Trophoblast cell (in vitro differentiated cells and primary cell): ENCODE results near the gene CAB39.

Experiments
- DNase-seq, 2 donors: peaks; one replicate each; pipeline ENCODE4 v3.0.0-alpha.2; 2016
- H2AFZ ChIP-seq: 2 replicates; pipeline ENCODE4 v1.6.1; 2013; ENCODE audit warnings: low read length, moderate library complexity, mild to moderate bottlenecking; ENCODE audit not compliant: insufficient read depth, poor library complexity
- H2AK5ac ChIP-seq: 2 replicates; pipeline ENCODE4 v1.6.1; 2013; ENCODE audit warnings: mild to moderate bottlenecking, low read length
- H2BK120ac ChIP-seq: 2 replicates; pipeline ENCODE4 v1.6.1; 2013; ENCODE audit warnings: low read length, mild to moderate bottlenecking, moderate library complexity; ENCODE audit not compliant: insufficient read depth, poor library complexity
- H2BK12ac ChIP-seq: 2 replicates; pipeline ENCODE4 v1.6.1; 2013; ENCODE audit warnings: mild to moderate bottlenecking, low read length, moderate library complexity
- H2BK5ac ChIP-seq: 2 replicates; pipeline ENCODE4 v1.6.1; 2013; ENCODE audit warnings: low read length, low read depth, moderate library complexity, mild to moderate bottlenecking; ENCODE audit not compliant: poor library complexity
- H3K14ac ChIP-seq: 2 replicates; pipeline ENCODE4 v1.6.1; 2013; ENCODE audit warnings: mild to moderate bottlenecking, low read length
- H3K18ac ChIP-seq: 2 replicates; pipeline ENCODE4 v1.6.1; 2013; ENCODE audit warnings: mild to moderate bottlenecking, low read length
- H3K23ac ChIP-seq: 2 replicates; pipeline ENCODE4 v1.6.1; 2013; ENCODE audit warnings: low read length
- H3K27ac ChIP-seq: 2 replicates; pipeline ENCODE4 v1.5.1; 2013; ENCODE audit warnings: low read depth, mild to moderate bottlenecking, inconsistent platforms, low read length, moderate library complexity
- H3K27me3 ChIP-seq: 2 replicates; pipeline ENCODE4 v1.6.1; 2013; ENCODE audit warnings: inconsistent platforms, mild to moderate bottlenecking, low read length, moderate library complexity; ENCODE audit not compliant: insufficient read depth
- H3K36me3 ChIP-seq, 2 experiments: 1 replicate in 1 of 2; 2 replicates in 1 of 2; pipeline ENCODE4 v1.6.1; 2013; ENCODE audit warnings: low read length in 2 of 2, mild to moderate bottlenecking in 2 of 2, moderate library complexity in 1 of 2; ENCODE audit not compliant: insufficient read depth in 2 of 2, control insufficient read depth in 1 of 2
- H3K4ac ChIP-seq: 2 replicates; pipeline ENCODE4 v1.6.1; 2013; ENCODE audit warnings: low read depth, mild to moderate bottlenecking, low read length, moderate library complexity
- H3K4me1 ChIP-seq, 2 experiments: 1 replicate in 1 of 2; 2 replicates in 1 of 2; pipeline ENCODE4 v1.6.1; 2013; ENCODE audit warnings: low read length in 2 of 2, mild to moderate bottlenecking in 2 of 2, moderate library complexity in 1 of 2; ENCODE audit not compliant: insufficient read depth in 2 of 2, control insufficient read depth in 1 of 2
- H3K4me2 ChIP-seq: 2 replicates; pipeline ENCODE4 v1.6.1; 2013; ENCODE audit warnings: inconsistent platforms, mild to moderate bottlenecking, low read length, moderate library complexity
- H3K4me3 ChIP-seq: 2 replicates; pipeline ENCODE4 v1.5.1; 2013; ENCODE audit warnings: mild to moderate bottlenecking, low read depth, low read length, inconsistent platforms
- H3K79me1 ChIP-seq: one replicate; pipeline ENCODE4 v1.6.1; 2013; ENCODE audit warnings: low read length
- H3K79me2 ChIP-seq: 2 replicates; pipeline ENCODE4 v1.6.1; 2013; ENCODE audit warnings: low read length, mild to moderate bottlenecking; ENCODE audit not compliant: control insufficient read depth, insufficient read depth, poor library complexity
- H3K9ac ChIP-seq: 2 replicates; pipeline ENCODE4 v1.6.1; 2013; ENCODE audit warnings: mild to moderate bottlenecking, low read length
- H3K9me3 ChIP-seq: 2 replicates; pipeline ENCODE4 v1.6.1; 2013; ENCODE audit warnings: low read depth, mild to moderate bottlenecking, control low read depth, inconsistent platforms, low read length; ENCODE audit not compliant: insufficient read depth
- H4K12ac ChIP-seq: 2 replicates; pipeline ENCODE4 v1.6.1; 2013; ENCODE audit warnings: low read depth, mild to moderate bottlenecking, low read length, moderate library complexity
- H4K8ac ChIP-seq: 2 replicates; pipeline ENCODE4 v1.6.1; 2013; ENCODE audit warnings: low read depth, mild to moderate bottlenecking, low read length, moderate library complexity
- H4K91ac ChIP-seq: one replicate; pipeline ENCODE4 v1.6.1; 2013; ENCODE audit warnings: low read depth, mild to moderate bottlenecking, low read length, moderate library complexity
- WGBS: extraction: QIAGEN DNeasy Blood & Tissue Kit; methylation state at CpG from one replicate; pipeline ENCODE4 v1.1.7; 2013; ENCODE audit warnings: missing lambda C conversion rate; ENCODE audit not compliant: insufficient read length, insufficient coverage; ENCODE audit errors: extremely low coverage; 5-methylcytosine and 5-hydroxymethylcytosine counted together

CAB39 gene

GRCh38 chr2:230773039-230773773 lies 60.6 kb downstream of the CAB39 start:
- no peak overlapping the region for H4K8ac ChIP-seq
- no peaks in the 10 kb centered on the region for H3K36me3 ChIP-seq
- no peak overlapping the region for H3K18ac ChIP-seq
- no peak overlapping the region for H2AK5ac ChIP-seq
- no peak overlapping the region for H4K12ac ChIP-seq
- no CpG with 5 or more reads among the region's 4 CpGs for WGBS
- H4K91ac ChIP-seq = no peak overlapping the region
- H2AFZ ChIP-seq = no peak overlapping the region
- no peak overlapping the region for H2BK12ac ChIP-seq
- no peak overlapping the region for H2BK120ac ChIP-seq
- H3K4me3 ChIP-seq = no peak overlapping the region
- H3K79me2 ChIP-seq = peaks cover 2% of the 10 kb centered on the region
- no peak overlapping the region for H3K23ac ChIP-seq
- no peak overlapping the region for H3K4me2 ChIP-seq
- no peak overlapping the region for H3K27ac ChIP-seq
- no peaks in the 10 kb centered on the region for H3K27me3 ChIP-seq
- H3K9me3 ChIP-seq = no peaks in the 10 kb centered on the region
- peaks cover 5% of the 10 kb centered on the region for H3K79me1 ChIP-seq
- no peak overlapping the region for H3K9ac ChIP-seq
- H3K14ac ChIP-seq = no peak overlapping the region
- no peak overlapping the region for H3K4ac ChIP-seq
- H3K4me1 ChIP-seq = peaks cover 2 to 5% of the 10 kb centered on the region in 2 experiments
- no peak for DNase-seq
- no peak overlapping the region for H2BK5ac ChIP-seq

GRCh38 chr2:230774348-230774951 lies 61.8 kb downstream of the CAB39 start:
- H3K14ac ChIP-seq = no peak overlapping the region
- no peak overlapping the region for H3K23ac ChIP-seq
- peaks cover 5% of the 10 kb centered on the region in 2 experiments for H3K4me1 ChIP-seq
- H2BK12ac ChIP-seq = no peak overlapping the region
- H3K27ac ChIP-seq = no peak overlapping the region
- H4K91ac ChIP-seq = no peak overlapping the region
- no peak overlapping the region for H2AFZ ChIP-seq
- no peaks in the 10 kb centered on the region for H3K9me3 ChIP-seq
- no peak overlapping the region for H3K4me2 ChIP-seq
- H3K79me1 ChIP-seq = peaks cover 5% of the 10 kb centered on the region
- no peak for DNase-seq
- H4K12ac ChIP-seq = no peak overlapping the region
- H3K9ac ChIP-seq = no peak overlapping the region
- H3K4ac ChIP-seq = no peak overlapping the region
- H2AK5ac ChIP-seq = no peak overlapping the region
- H2BK120ac ChIP-seq = no peak overlapping the region
- H3K79me2 ChIP-seq = peaks cover 2% of the 10 kb centered on the region
- peaks cover 0 to 2% of the 10 kb centered on the region in 2 experiments for H3K36me3 ChIP-seq
- no CpG with 5 or more reads among the region's 4 CpGs for WGBS
- H3K18ac ChIP-seq = no peak overlapping the region
- no peak overlapping the region for H3K4me3 ChIP-seq
- H4K8ac ChIP-seq = no peak overlapping the region
- H2BK5ac ChIP-seq = no peak overlapping the region
- no peaks in the 10 kb centered on the region for H3K27me3 ChIP-seq

- no peak overlapping the region for H4K12ac ChIP-seq
- no peak overlapping the region for H3K9ac ChIP-seq
- WGBS = no CpG with 5 or more reads among the region's 4 CpGs
- H3K79me2 ChIP-seq = peaks cover 2% of the 10 kb centered on the region
- H2BK5ac ChIP-seq = no peak overlapping the region
- peaks cover 5% of the 10 kb centered on the region in 2 experiments for H3K4me1 ChIP-seq
- no peak overlapping the region for H4K91ac ChIP-seq
- no peak overlapping the region for H3K4me2 ChIP-seq
- peaks cover 5% of the 10 kb centered on the region for H3K79me1 ChIP-seq
- H3K18ac ChIP-seq = no peak overlapping the region
- no peak overlapping the region for H2BK12ac ChIP-seq
- no peak overlapping the region for H3K4me3 ChIP-seq
- no peak overlapping the region for H3K23ac ChIP-seq
- no peak overlapping the region for H3K4ac ChIP-seq
- no peak overlapping the region for H2BK120ac ChIP-seq
- no peak overlapping the region for H2AFZ ChIP-seq
- no peaks in the 10 kb centered on the region for H3K9me3 ChIP-seq
- H3K27ac ChIP-seq = no peak overlapping the region
- peaks cover 0 to 2% of the 10 kb centered on the region in 2 experiments for H3K36me3 ChIP-seq
- no peak for DNase-seq
- no peak overlapping the region for H2AK5ac ChIP-seq
- no peak overlapping the region for H4K8ac ChIP-seq
- no peaks in the 10 kb centered on the region for H3K27me3 ChIP-seq
- no peak overlapping the region for H3K14ac ChIP-seq
Observed at GRCh38 chr2:230775737-230776136, 63.1 kb downstream of the CAB39 start.

GRCh38 chr2:230777721-230778120 lies 65.1 kb downstream of the CAB39 start:
- no peak overlapping the region for H4K91ac ChIP-seq
- H2BK12ac ChIP-seq = no peak overlapping the region
- no peak overlapping the region for H2AFZ ChIP-seq
- H4K8ac ChIP-seq = no peak overlapping the region
- peaks cover 5% of the 10 kb centered on the region for H3K79me1 ChIP-seq
- H3K79me2 ChIP-seq = peaks cover 2% of the 10 kb centered on the region
- no peak overlapping the region for H3K23ac ChIP-seq
- H3K4me1 ChIP-seq = peaks cover 5% of the 10 kb centered on the region in 2 experiments
- H4K12ac ChIP-seq = no peak overlapping the region
- no peak overlapping the region for H3K18ac ChIP-seq
- H3K4ac ChIP-seq = no peak overlapping the region
- H3K4me3 ChIP-seq = no peak overlapping the region
- DNase-seq = peak in 1 of 2 donors; percentile 51
- H2BK5ac ChIP-seq = no peak overlapping the region
- H2AK5ac ChIP-seq = no peak overlapping the region
- no peak overlapping the region for H3K27ac ChIP-seq
- H3K4me2 ChIP-seq = no peak overlapping the region
- WGBS = no CpG with 5 or more reads among the region's 3 CpGs
- H2BK120ac ChIP-seq = no peak overlapping the region
- H3K9ac ChIP-seq = no peak overlapping the region
- H3K36me3 ChIP-seq = peaks cover 0 to 2% of the 10 kb centered on the region in 2 experiments
- H3K9me3 ChIP-seq = no peaks in the 10 kb centered on the region
- H3K27me3 ChIP-seq = no peaks in the 10 kb centered on the region
- H3K14ac ChIP-seq = no peak overlapping the region
